HEK293 (cell line): ENCODE measurements around the gene HSF2.

ENCODE experiments used
- KLF7 ChIP-seq: fragments of 450-650 bp; formaldehyde crosslinking; IDR thresholded peaks from 2 replicates; pipeline ENCODE4 v1.5.1; 2016; ENCODE audit warnings: missing biosample characterization, missing genetic modification characterization, borderline replicate concordance
- PRDM10 ChIP-seq: fragments of 450-650 bp; formaldehyde crosslinking; IDR thresholded peaks from 2 replicates; pipeline ENCODE4 v1.5.1; 2016; ENCODE audit warnings: missing biosample characterization, missing genetic modification characterization
- SCRT1 ChIP-seq: fragments of 450-650 bp; formaldehyde crosslinking; IDR thresholded peaks from 2 replicates; pipeline ENCODE4 v1.5.1; 2016; ENCODE audit warnings: missing biosample characterization, missing genetic modification characterization, borderline replicate concordance
- ZBTB17 ChIP-seq: fragments of 450-650 bp; formaldehyde crosslinking; IDR thresholded peaks from 2 replicates; pipeline ENCODE4 v1.5.1; 2016; ENCODE audit warnings: missing biosample characterization, missing genetic modification characterization
- ZNF138 ChIP-seq: fragments of 450-650 bp; formaldehyde crosslinking; IDR thresholded peaks from 2 replicates; pipeline ENCODE4 v1.5.1; 2016; ENCODE audit warnings: missing biosample characterization, missing genetic modification characterization, borderline replicate concordance
- ZNF146 ChIP-seq: fragments of 450-650 bp; formaldehyde crosslinking; IDR thresholded peaks from 2 replicates; pipeline ENCODE4 v1.5.1; 2016; ENCODE audit warnings: missing biosample characterization, missing genetic modification characterization
- ZNF169 ChIP-seq: fragments of 450-650 bp; formaldehyde crosslinking; IDR thresholded peaks from 2 replicates; pipeline ENCODE4 v1.5.1; 2016; ENCODE audit warnings: missing biosample characterization, missing genetic modification characterization
- ZNF239 ChIP-seq: fragments of 450-650 bp; formaldehyde crosslinking; IDR thresholded peaks from 2 replicates; pipeline ENCODE4 v1.5.1; 2016; ENCODE audit warnings: missing biosample characterization, missing genetic modification characterization
- ZNF341 ChIP-seq: fragments of 450-650 bp; formaldehyde crosslinking; IDR thresholded peaks from 2 replicates; pipeline ENCODE4; 2016; ENCODE audit warnings: low read depth, missing biosample characterization, missing genetic modification characterization
- ZNF394 ChIP-seq: fragments of 450-650 bp; formaldehyde crosslinking; IDR thresholded peaks from 2 replicates; pipeline ENCODE4 v1.5.1; 2016; ENCODE audit warnings: missing biosample characterization, missing genetic modification characterization, mild to moderate bottlenecking, moderate library complexity, borderline replicate concordance
- ZNF521 ChIP-seq: fragments of 450-650 bp; formaldehyde crosslinking; IDR thresholded peaks from 2 replicates; pipeline ENCODE4 v1.5.1; 2017; ENCODE audit warnings: missing biosample characterization, mild to moderate bottlenecking, missing genetic modification characterization
- ZNF610 ChIP-seq: fragments of 450-650 bp; formaldehyde crosslinking; IDR thresholded peaks from 2 replicates; pipeline ENCODE4 v1.5.1; 2016; ENCODE audit warnings: missing biosample characterization, missing genetic modification characterization, borderline replicate concordance
- ZNF623 ChIP-seq: fragments of 450-650 bp; formaldehyde crosslinking; IDR thresholded peaks from 2 replicates; pipeline ENCODE4 v1.5.1; 2016; ENCODE audit warnings: missing biosample characterization, missing genetic modification characterization
- ZNF701 ChIP-seq: fragments of 450-650 bp; formaldehyde crosslinking; IDR thresholded peaks from 2 replicates; pipeline ENCODE4 v1.5.1; 2016; ENCODE audit warnings: missing biosample characterization, missing genetic modification characterization
- TF ChIP-seq, protein P1 (sequence below): fragments of 450-650 bp; formaldehyde crosslinking; IDR thresholded peaks from 2 replicates; pipeline ENCODE4 v1.5.1; 2016; ENCODE audit warnings: missing biosample characterization, missing genetic modification characterization
- TF ChIP-seq, protein P2 (sequence below): fragments of 450-650 bp; formaldehyde crosslinking; IDR thresholded peaks from 2 replicates; pipeline ENCODE4 v1.5.1; 2016; ENCODE audit warnings: missing biosample characterization, missing genetic modification characterization
- TF ChIP-seq, protein P3 (sequence below): fragments of 450-650 bp; formaldehyde crosslinking; conservative IDR thresholded peaks from 2 replicates; pipeline ENCODE4 v1.5.1; 2016; ENCODE audit warnings: low read depth, missing biosample characterization, missing genetic modification characterization

Gene HSF2

DNA sequence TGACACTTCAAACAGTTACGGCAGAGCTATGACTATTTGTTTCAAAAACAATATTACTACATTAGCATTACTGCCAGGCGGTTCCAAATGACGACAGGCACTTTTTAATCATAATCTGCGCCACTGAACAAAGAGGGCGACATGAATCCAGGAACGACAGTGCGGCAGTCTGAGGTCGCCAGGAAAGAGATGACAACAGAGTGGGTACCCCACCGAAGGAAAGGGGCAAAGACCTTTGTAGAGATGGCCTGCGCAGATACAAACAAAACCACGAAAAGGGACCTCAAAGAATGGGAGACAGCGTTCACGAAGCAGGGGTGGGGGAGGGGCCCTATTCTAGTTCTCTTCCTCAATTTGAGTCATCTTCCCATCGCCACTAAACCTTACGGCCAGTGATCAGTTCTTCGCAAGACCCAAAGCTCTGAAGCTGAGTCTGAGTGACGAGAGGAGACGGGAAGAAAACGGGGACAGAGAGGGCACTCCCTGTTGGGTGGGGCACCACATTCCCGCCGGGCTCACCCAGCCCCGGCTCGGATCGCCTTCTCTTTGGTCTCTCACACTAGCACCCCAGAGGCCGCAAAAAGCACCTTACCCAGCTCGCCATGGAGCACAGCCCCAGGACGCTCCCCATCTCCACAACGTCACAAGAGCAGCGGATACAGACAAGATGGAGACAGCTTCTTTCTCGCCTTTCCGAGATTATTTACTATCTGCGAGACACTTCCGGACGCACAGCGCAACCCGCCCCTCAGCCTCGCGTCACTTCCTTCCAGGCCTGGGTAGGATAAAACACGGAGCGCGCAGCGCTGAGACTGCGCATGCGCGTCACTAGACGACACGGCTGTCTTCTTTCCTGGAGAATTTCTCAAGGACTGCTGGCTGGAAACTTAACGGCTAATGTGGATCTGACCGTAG lies 71.9 kb downstream of the HSF2 start, which contains the start of gene SERINC1 (continued):
- 0 out of 2 replicates have a peak, but pooled peaks have one; percentile 26 for TF ChIP-seq ZNF394
- no peak for TF ChIP-seq ZNF701 (tag by site-specific recombination)
- TF ChIP-seq ZNF623: 0 out of 2 replicates have a peak, but pooled peaks have one; percentile 7
- TF ChIP-seq, protein P1, sequence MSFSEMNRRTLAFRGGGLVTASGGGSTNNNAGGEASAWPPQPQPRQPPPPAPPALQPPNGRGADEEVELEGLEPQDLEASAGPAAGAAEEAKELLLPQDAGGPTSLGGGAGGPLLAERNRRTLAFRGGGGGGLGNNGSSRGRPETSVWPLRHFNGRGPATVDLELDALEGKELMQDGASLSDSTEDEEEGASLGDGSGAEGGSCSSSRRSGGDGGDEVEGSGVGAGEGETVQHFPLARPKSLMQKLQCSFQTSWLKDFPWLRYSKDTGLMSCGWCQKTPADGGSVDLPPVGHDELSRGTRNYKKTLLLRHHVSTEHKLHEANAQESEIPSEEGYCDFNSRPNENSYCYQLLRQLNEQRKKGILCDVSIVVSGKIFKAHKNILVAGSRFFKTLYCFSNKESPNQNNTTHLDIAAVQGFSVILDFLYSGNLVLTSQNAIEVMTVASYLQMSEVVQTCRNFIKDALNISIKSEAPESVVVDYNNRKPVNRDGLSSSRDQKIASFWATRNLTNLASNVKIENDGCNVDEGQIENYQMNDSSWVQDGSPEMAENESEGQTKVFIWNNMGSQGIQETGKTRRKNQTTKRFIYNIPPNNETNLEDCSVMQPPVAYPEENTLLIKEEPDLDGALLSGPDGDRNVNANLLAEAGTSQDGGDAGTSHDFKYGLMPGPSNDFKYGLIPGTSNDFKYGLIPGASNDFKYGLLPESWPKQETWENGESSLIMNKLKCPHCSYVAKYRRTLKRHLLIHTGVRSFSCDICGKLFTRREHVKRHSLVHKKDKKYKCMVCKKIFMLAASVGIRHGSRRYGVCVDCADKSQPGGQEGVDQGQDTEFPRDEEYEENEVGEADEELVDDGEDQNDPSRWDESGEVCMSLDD: 0 out of 2 replicates have a peak, but pooled peaks have one; percentile 23
- no peak for TF ChIP-seq SCRT1 (tag by site-specific recombination)
- TF ChIP-seq ZNF610: peak; percentile 57
- TF ChIP-seq PRDM10: peak; percentile 39; the same call in 1 of the 2 replicates
- no peak for TF ChIP-seq ZNF239 (tag by site-specific recombination)
- TF ChIP-seq ZNF169 (tag by site-specific recombination): no peak
- TF ChIP-seq, protein P2, sequence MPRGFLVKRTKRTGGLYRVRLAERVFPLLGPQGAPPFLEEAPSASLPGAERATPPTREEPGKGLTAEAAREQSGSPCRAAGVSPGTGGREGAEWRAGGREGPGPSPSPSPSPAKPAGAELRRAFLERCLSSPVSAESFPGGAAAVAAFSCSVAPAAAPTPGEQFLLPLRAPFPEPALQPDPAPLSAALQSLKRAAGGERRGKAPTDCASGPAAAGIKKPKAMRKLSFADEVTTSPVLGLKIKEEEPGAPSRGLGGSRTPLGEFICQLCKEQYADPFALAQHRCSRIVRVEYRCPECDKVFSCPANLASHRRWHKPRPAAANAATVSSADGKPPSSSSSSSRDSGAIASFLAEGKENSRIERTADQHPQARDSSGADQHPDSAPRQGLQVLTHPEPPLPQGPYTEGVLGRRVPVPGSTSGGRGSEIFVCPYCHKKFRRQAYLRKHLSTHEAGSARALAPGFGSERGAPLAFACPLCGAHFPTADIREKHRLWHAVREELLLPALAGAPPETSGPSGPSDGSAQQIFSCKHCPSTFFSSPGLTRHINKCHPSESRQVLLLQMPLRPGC (tag by site-specific recombination): peak; percentile 41; the same call in 1 of the 2 replicates
- no peak for TF ChIP-seq ZNF138 (tag by site-specific recombination)
- TF ChIP-seq ZNF146: no peak
- TF ChIP-seq ZBTB17 (tag by site-specific recombination): peak; percentile 76
- no peak for TF ChIP-seq ZNF521 (tag by site-specific recombination)
- peak; percentile 91 for TF ChIP-seq KLF7 (tag by site-specific recombination)
- TF ChIP-seq ZNF341 (tag by site-specific recombination): no peak
- TF ChIP-seq, protein P3, sequence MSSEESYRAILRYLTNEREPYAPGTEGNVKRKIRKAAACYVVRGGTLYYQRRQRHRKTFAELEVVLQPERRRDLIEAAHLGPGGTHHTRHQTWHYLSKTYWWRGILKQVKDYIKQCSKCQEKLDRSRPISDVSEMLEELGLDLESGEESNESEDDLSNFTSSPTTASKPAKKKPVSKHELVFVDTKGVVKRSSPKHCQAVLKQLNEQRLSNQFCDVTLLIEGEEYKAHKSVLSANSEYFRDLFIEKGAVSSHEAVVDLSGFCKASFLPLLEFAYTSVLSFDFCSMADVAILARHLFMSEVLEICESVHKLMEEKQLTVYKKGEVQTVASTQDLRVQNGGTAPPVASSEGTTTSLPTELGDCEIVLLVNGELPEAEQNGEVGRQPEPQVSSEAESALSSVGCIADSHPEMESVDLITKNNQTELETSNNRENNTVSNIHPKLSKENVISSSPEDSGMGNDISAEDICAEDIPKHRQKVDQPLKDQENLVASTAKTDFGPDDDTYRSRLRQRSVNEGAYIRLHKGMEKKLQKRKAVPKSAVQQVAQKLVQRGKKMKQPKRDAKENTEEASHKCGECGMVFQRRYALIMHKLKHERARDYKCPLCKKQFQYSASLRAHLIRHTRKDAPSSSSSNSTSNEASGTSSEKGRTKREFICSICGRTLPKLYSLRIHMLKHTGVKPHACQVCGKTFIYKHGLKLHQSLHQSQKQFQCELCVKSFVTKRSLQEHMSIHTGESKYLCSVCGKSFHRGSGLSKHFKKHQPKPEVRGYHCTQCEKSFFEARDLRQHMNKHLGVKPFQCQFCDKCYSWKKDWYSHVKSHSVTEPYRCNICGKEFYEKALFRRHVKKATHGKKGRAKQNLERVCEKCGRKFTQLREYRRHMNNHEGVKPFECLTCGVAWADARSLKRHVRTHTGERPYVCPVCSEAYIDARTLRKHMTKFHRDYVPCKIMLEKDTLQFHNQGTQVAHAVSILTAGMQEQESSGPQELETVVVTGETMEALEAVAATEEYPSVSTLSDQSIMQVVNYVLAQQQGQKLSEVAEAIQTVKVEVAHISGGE (tag by site-specific recombination): peak; percentile 84
